Suprapubic skin (tissue), 3 donors: ENCODE measurements around the gene SHC3.

ENCODE experiments used
- CTCF ChIP-seq, 2 donors: fragments of 200-600 bp in 1 of 2; fragments of 450-650 bp in 1 of 2; sonication (generic) in 1 of 2; IDR thresholded peaks; one replicate each; pipeline ENCODE4 v1.5.1; 2016 to 2019; ENCODE audit warnings: antibody characterized with exemption in 2 of 2, mild to moderate bottlenecking in 1 of 2, moderate library complexity in 1 of 2
- EP300 ChIP-seq: sonication (generic); formaldehyde crosslinking; IDR thresholded peaks from one replicate; pipeline ENCODE4 v1.6.1; 2017; ENCODE audit warnings: antibody characterized with exemption

- TF ChIP-seq CTCF (IDR thresholded peaks at IDR 0.05) (no peak), EP300 (no peak)
These were observed 141.3 kb downstream of the SHC3 start for GRCh38 chr9:89037346-89037745.
